ENCODE results near the gene KRTAP4-2.
"Not testable (repeated sequence)": the region's sequence is repeated elsewhere in the genome, so short reads cannot be mapped to it uniquely, and the experiment has no call there.

KRTAP4-2 gene

DNA sequence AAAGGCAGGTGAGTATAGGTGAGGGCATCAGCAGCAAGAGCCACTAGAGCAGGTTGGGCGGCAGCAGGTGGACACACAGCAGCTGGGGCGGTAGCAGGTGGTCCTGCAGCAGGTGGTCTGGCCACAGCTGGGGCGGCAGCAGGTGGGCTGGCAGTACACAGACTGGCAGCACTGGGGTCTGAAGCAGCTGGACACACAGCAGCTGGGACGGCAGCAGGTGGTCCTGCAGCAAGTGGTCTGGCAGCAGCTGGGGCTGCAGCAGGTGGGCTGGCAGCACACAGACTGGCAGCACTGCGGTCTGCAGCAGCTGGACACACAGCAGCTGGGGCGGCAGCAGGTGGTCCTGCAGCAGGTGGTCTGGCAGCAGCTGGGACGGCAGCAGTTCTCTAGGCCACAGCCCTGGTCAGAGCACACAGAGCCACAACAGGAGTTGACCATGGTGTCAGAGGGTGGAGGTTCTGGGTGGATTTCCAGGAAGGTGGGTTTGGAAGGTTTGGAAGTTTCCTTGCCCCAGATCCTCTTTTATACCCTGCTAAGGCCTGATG is at the start of gene KRTAP4-2:
Gene KRTAP4-2 (minus strand): TSS at position 495 of the 545 bp plus-strand sequence. CDS start 57 bp downstream, at position 438.
- in situ Hi-C loops (cut with HindIII; ENCODE audit: low sequenced_read_pairs) = no loop called here

GRCh38 chr17:41226598-41227095 is 48.6 kb upstream of the KRTAP4-2 start, which contains the start of gene KRTAP9-2:
KRTAP9-2 (plus strand) TSS chr17:41226648; CDS start chr17:41226655, 7 bp downstream.
- in situ Hi-C loops (cut with HindIII; ENCODE audit: low sequenced_read_pairs) = not testable (repeated sequence)

DNA sequence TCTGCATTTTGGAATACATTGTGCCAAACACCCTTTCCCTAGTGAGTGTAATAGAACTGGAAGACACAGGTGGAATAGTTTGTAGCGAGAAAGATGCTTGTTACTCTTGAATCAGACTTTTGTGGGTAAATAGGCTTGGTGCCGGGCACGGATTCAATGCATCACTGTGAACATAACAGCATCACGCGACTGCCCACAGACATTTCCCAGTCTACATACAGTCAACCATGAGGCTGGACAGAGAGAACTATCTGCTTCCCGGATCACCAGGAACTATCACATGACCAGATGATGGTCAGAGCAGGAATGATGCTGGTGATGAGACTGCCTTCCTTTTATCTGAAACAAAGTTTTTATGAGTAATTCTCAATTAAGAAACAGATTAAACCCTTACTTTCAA is 48.0 kb upstream of the KRTAP4-2 start:
- in situ Hi-C loops (cut with HindIII; ENCODE audit: low sequenced_read_pairs) = no loop called here

DNA sequence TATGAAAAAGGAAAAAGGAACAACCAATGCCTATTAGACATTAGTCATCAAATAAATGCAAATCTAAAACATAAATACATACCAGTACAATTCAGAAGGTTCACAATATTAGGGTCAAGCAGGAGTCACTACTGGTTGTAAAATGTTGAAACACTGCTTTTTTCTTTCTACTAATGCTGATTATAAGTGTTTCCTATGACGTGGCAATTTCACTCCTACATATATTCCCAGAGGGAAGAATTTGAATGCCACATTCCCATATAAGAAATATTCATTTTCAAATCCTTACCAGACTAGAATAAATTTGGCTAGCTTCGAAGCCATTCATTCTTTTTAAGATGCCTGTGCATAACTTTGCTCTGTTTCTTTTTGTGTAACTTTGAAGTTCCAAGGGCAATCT is 45.8 kb upstream of the KRTAP4-2 start:
- in situ Hi-C loops (cut with HindIII; ENCODE audit: low sequenced_read_pairs) = no loop called here

- in situ Hi-C loops (cut with HindIII; ENCODE audit: low sequenced_read_pairs) = no loop called here
These were observed 37.7 kb upstream of the KRTAP4-2 start for GRCh38 chr17:41215681-41216080.

DNA sequence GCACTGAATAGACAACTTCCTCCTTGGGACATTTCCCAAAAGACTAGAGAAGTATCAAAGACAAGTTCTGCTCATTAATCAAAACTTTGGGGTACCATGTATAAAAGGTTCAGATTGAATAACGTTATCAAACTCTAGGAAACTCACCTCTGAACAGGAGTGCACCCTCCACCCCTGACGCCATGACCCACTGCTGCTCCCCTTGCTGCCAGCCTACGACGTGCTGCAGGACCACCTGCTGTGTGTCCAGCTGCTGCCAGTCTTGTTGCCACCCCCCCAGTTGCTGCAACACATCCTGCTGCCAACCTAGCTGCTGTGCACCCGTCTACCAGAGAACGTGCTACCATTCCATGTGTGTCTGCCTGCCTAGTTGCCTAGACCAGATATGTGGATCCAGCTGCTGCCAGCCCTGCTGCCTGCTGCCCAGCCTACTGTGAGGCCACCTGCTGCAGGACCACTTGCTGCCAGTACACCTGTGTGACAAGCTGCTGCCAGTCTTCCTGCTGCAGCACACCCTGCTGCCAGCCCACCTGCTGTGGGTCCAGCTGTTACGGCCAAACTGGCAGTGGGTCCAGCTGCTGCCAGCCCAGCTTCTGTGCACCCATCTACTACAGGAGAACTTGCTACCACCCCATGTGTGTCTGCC is 34.6 kb upstream of the KRTAP4-2 start:
- in situ Hi-C loops (cut with HindIII; ENCODE audit: low sequenced_read_pairs) = no loop called here

DNA sequence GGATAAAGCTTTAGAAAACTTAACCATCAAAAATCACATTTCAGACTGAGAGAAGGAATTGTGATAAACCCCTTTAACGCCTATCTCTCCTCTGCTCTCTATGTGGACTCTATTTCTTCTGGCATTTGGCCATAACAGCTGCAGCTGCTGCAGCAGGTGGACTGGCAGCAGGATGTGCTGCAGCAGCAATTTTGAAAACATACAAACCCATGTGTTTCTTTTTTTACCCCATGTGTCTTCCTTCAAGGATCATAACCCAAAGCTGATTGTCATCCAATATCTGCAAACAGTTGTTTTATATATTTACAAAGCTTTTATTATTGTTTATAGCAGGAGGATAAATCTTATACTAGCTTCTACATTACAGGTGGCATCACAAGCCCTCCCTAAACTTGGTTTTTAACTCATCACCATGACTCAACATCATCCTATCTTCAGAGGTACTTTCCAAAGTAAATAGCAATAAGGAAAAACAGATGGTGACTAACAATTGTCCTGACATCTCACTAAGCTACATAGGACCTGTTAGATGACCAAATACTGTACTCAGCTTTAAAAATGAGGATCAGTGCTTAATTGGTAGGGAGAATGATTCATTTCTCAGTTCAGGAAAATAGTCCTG is 33.9 kb upstream of the KRTAP4-2 start:
- in situ Hi-C loops (cut with HindIII; ENCODE audit: low sequenced_read_pairs) = no loop called here

- in situ Hi-C loops (cut with HindIII; ENCODE audit: low sequenced_read_pairs) = no loop called here
These were observed 21.5 kb upstream of the KRTAP4-2 start for GRCh38 chr17:41199421-41200078.

DNA sequence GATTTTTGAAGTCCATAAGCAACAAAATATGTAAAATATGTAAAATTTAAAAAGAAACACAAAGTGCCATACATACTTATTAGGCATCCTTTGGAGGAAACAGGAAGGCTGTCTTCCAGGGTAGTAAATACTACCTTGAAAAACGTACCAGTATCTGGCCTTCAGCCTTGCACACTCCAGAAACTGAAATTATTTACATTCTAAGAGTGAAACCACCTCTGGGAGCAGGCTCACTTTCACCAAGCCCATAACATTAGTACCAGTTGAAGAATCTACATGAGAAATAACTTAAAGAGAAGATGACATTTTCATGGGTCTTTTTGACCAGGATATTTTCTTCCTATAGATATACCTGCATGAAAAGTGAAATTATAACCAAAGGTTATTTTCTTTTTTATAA is 18.0 kb upstream of the KRTAP4-2 start:
- in situ Hi-C loops (cut with HindIII; ENCODE audit: low sequenced_read_pairs) = no loop called here

DNA sequence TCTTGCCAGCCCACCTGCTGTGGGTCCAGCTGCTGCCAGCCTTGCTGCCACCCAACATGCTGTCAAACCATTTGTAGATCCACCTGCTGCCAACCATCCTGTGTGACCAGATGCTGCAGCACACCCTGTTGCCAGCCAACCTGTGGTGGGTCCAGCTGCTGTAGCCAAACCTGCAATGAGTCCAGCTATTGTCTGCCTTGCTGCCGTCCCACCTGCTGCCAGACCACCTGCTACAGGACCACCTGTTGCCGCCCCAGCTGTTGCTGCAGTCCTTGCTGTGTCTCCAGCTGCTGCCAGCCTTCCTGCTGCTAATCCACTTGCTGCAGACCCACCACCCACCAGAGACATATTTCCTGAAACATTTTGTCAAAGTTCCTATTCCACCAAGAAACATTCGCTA is 12.3 kb upstream of the KRTAP4-2 start:
- in situ Hi-C loops (cut with HindIII; ENCODE audit: low sequenced_read_pairs) = no loop called here

GRCh38 chr17:41189837-41190318 is 11.9 kb upstream of the KRTAP4-2 start, which contains the start of gene KRTAP9-1:
KRTAP9-1 (plus strand) TSS chr17:41189887; CDS start chr17:41189887, 0 bp downstream.
- in situ Hi-C loops (cut with HindIII; ENCODE audit: low sequenced_read_pairs) = not testable (repeated sequence)

GRCh38 chr17:41186872-41187271 is 8.9 kb upstream of the KRTAP4-2 start:
- in situ Hi-C loops (cut with HindIII; ENCODE audit: low sequenced_read_pairs) = no loop called here

- in situ Hi-C loops (cut with HindIII; ENCODE audit: low sequenced_read_pairs) = no loop called here
These were observed 7.0 kb upstream of the KRTAP4-2 start for GRCh38 chr17:41185001-41185400.

GRCh38 chr17:41184480-41184961 is 6.5 kb upstream of the KRTAP4-2 start, which contains the start of gene KRTAP4-1:
KRTAP4-1 (minus strand) TSS chr17:41184911; CDS start chr17:41184854, 57 bp downstream.
- in situ Hi-C loops (cut with HindIII; ENCODE audit: low sequenced_read_pairs) = no loop called here

- in situ Hi-C loops (cut with HindIII; ENCODE audit: low sequenced_read_pairs) = no loop called here
These were observed 1.0 kb upstream of the KRTAP4-2 start for GRCh38 chr17:41178843-41179616.

GRCh38 chr17:41178341-41178740 is 320 bp upstream of the KRTAP4-2 start:
- in situ Hi-C loops (cut with HindIII; ENCODE audit: low sequenced_read_pairs) = no loop called here

DNA sequence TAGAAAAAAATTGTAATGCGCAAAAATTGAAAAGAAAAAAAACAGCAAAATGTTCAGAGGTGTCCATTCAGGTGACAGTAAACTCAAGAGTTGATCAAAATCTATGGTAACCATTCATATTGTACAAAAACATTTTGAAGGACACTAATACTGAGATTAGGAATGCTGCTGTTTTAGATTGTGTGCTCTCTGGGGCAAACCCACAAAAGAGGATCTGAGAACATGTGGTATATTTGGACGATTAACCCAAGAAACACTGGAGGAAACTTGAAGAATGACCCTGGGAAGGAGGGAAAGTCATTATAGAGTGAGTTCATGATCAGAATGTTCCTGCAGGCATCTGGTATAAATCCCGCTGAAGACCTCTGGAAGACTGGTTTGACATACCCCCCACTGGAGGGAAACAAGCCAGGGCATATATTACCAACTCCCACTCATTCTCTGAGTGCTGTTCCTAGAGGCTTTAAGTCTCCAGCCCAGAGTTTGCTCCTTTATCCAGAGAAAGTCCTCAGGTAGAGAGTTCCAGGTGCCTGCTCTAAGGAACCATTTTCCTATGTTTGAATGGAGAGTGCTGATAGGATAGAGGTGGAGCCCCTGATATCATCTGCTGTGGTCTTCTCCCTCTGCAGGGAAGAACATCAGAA is 1.2 kb downstream of the KRTAP4-2 start:
- in situ Hi-C loops (cut with HindIII; ENCODE audit: low sequenced_read_pairs) = no loop called here

DNA sequence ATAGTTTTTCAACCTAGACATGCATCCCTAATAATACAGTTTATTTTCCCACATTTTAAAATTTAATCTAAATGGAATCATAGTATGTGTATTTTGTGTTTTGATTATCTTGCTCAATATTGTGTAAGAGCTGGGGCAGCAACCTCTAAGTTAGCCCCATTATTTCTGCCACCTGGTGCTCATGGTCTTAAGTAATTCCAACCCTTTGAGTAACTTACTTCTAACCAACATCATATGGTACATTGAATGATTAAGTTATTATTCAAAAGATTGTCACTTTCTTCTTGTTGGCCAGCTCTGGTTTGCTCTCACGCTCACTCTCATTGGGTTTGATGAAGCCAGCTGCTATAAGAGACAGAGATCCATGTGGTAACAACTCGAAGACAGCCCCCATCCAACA is 6.1 kb downstream of the KRTAP4-2 start:
- in situ Hi-C loops (cut with HindIII; ENCODE audit: low sequenced_read_pairs) = no loop called here

GRCh38 chr17:41168121-41168520 is 9.9 kb downstream of the KRTAP4-2 start, which contains the start of gene KRTAP4-3:
KRTAP4-3 (minus strand) TSS chr17:41168221; CDS start chr17:41168172, 49 bp downstream.
- in situ Hi-C loops (cut with HindIII; ENCODE audit: low sequenced_read_pairs) = no loop called here

- in situ Hi-C loops (cut with HindIII; ENCODE audit: low sequenced_read_pairs) = no loop called here
These were observed 10.5 kb downstream of the KRTAP4-2 start for GRCh38 chr17:41167561-41167960.
